BJ (cell line): ENCODE measurements around the gene SVIP. TPM values are rescaled to one million over a fixed set of nuclear protein-coding genes. Genes with fewer than 3 reads are reported as not detected.

ENCODE experiments used
- CTCF ChIA-PET: fragments of 350-600 bp; formaldehyde crosslinking; extraction: SDS; loops from one replicate; lab custom pipeline; 2021; ENCODE audit warnings: antibody characterized with exemption, inconsistent platforms; lab: Yijun Ruan, JAX
- POLR2A ChIA-PET: fragments of 300-600 bp; sonication (Branson Sonifier 250); formaldehyde crosslinking; extraction: SDS; loops from one replicate; lab custom pipeline; 2021; ENCODE audit warnings: antibody characterized with exemption; lab: Charles Lee
- DNase-seq: peaks from one replicate; pipeline ENCODE4 v3.0.0-alpha.2; 2011; ENCODE audit warnings: low read depth
- H3K27me3 ChIP-seq: 2 replicates; pipeline ENCODE4 v1.6.0; 2011; ENCODE audit warnings: low read length; ENCODE audit not compliant: control insufficient read depth, insufficient read depth
- H3K36me3 ChIP-seq: 2 replicates; pipeline ENCODE4 v1.5.1; 2011; ENCODE audit warnings: low read length; ENCODE audit not compliant: control insufficient read depth, insufficient read depth
- H3K4me3 ChIP-seq: 2 replicates; pipeline ENCODE4 v1.5.1; 2011; ENCODE audit warnings: low read depth, mild to moderate bottlenecking, control low read depth, low read length
- CTCF ChIP-seq: IDR thresholded peaks from 2 replicates; pipeline ENCODE4 v1.5.1; 2011; ENCODE audit warnings: low read depth, mild to moderate bottlenecking, control low read depth, inconsistent platforms, low read length, moderate library complexity; ENCODE audit not compliant: insufficient read depth
- polyA plus RNA-seq: library from polyadenylated mRNA; depleted of rRNA; stranded (reverse); fragments of >200 nt; gene quantifications from 2 replicates; pipeline ENCODE4 v1.2.3, GENCODE V29; 2011; rRNA removed

Gene SVIP
- polyA plus RNA-seq, 1 experiment = 1.3 TPM

- TF ChIP-seq CTCF = no peak
- ChIA-PET CTCF (no interaction called here), POLR2A (no interaction called here)
- no peak for DNase-seq
- Histone ChIP-seq H3K27me3 (no peaks in the 10 kb centered on the region), H3K4me3 (no peak overlapping the region), H3K36me3 (no peaks in the 10 kb centered on the region)
These were observed 51.0 kb downstream of the SVIP start for GRCh38 chr11:22778642-22779041.

- no peak for TF ChIP-seq CTCF
- H3K27me3 ChIP-seq = no peaks in the 10 kb centered on the region
- POLR2A ChIA-PET = no interaction called here
- CTCF ChIA-PET = no interaction called here
- DNase-seq = no peak
- H3K4me3 ChIP-seq = no peak overlapping the region
- no peaks in the 10 kb centered on the region for H3K36me3 ChIP-seq
These were observed 54.4 kb downstream of the SVIP start for GRCh38 chr11:22775248-22775647.

- no peak for DNase-seq
- ChIA-PET CTCF (no interaction called here), POLR2A (no interaction called here)
- Histone ChIP-seq H3K36me3 (no peaks in the 10 kb centered on the region), H3K27me3 (no peaks in the 10 kb centered on the region), H3K4me3 (no peak overlapping the region)
- TF ChIP-seq CTCF = no peak
These were observed 54.9 kb downstream of the SVIP start for GRCh38 chr11:22774716-22775115.

GRCh38 chr11:22769081-22769480 is 60.5 kb downstream of the SVIP start:
- POLR2A ChIA-PET = no interaction called here
- no peak for TF ChIP-seq CTCF
- Histone ChIP-seq H3K4me3 (no peak overlapping the region), H3K27me3 (no peaks in the 10 kb centered on the region), H3K36me3 (no peaks in the 10 kb centered on the region)
- CTCF ChIA-PET = no interaction called here
- no peak for DNase-seq

Other genes starting within 250 kb of the SVIP start
- gene FANCF, start 204.0 kb downstream of the SVIP start, polyA plus RNA-seq = 4.0 and 4.1 TPM in 2 replicates
- gene GAS2, start 163.2 kb downstream of the SVIP start, polyA plus RNA-seq = 0.44 and 0.52 TPM in 2 replicates
- gene CCDC179, start 30.7 kb upstream of the SVIP start, polyA plus RNA-seq = not detected in 2 replicates